CD4-positive, CD25-positive, alpha-beta regulatory T cell (primary cell): Measurements from ENCODE around the gene SPTBN4. TPM values are rescaled to one million over a fixed set of nuclear protein-coding genes. Genes with fewer than 3 reads are reported as not detected.
"Not testable (repeated sequence)": the region's sequence is repeated elsewhere in the genome, so short reads cannot be mapped to it uniquely, and the experiment has no call there.

Source experiments
- ATAC-seq, 2 donors: fragments of 150-1000 bp; cut with Tn5 transposase; one replicate each; pipeline ENCODE4 v1.10.0; 2021; ENCODE audit warnings: low read depth in 2 of 2, moderate number of reproducible peaks in 2 of 2, moderate library complexity in 1 of 2
- DNase-seq, 3 donors: peaks; one replicate each; pipeline versions ENCODE4 v3.0.0 to v3.0.0-alpha.2; 2012 to 2022; ENCODE audit warnings: mixed read lengths in 1 of 3
- H3K27ac ChIP-seq: one replicate; pipeline ENCODE4 v1.7.0; 2013; ENCODE audit warnings: mild to moderate bottlenecking, low read length; ENCODE audit not compliant: insufficient read depth, poor library complexity, severe bottlenecking
- H3K27me3 ChIP-seq: one replicate; pipeline ENCODE4 v1.7.0; 2013; ENCODE audit warnings: low read length; ENCODE audit not compliant: control insufficient read depth, insufficient read depth
- H3K36me3 ChIP-seq: one replicate; pipeline ENCODE4 v1.7.0; 2013; ENCODE audit warnings: mild to moderate bottlenecking, low read length, moderate library complexity; ENCODE audit not compliant: control insufficient read depth, insufficient read depth
- H3K4me1 ChIP-seq: 2 replicates; pipeline ENCODE4 v1.7.0; 2013; ENCODE audit warnings: mild to moderate bottlenecking, low read length; ENCODE audit not compliant: insufficient read depth, control insufficient read depth, poor library complexity, severe bottlenecking
- H3K4me3 ChIP-seq: one replicate; pipeline ENCODE4 v1.7.0; 2013; ENCODE audit warnings: low read depth, mild to moderate bottlenecking, low read length, moderate library complexity
- H3K9me3 ChIP-seq, 2 experiments: 1 replicate in 1 of 2; 2 replicates in 1 of 2; pipeline ENCODE4 v1.7.0; 2013; ENCODE audit warnings: low read length in 2 of 2, mild to moderate bottlenecking in 1 of 2, moderate library complexity in 1 of 2; ENCODE audit not compliant: control insufficient read depth in 2 of 2
- H3K27ac Mint-ChIP-seq, 3 donors: one replicate each; pipeline ENCODE4 v1.8.0; 2020 to 2022; ENCODE audit warnings: mild to moderate bottlenecking in 3 of 3, mixed read lengths in 3 of 3, moderate library complexity in 2 of 3
- H3K27me3 Mint-ChIP-seq: one replicate; pipeline ENCODE4 v1.8.0; 2022; ENCODE audit warnings: mild to moderate bottlenecking, mixed read lengths
- H3K36me3 Mint-ChIP-seq: one replicate; pipeline ENCODE4 v1.8.0; 2020; ENCODE audit warnings: mixed read lengths
- H3K4me1 Mint-ChIP-seq, 4 donors: one replicate each; pipeline ENCODE4 v1.8.0; 2020 to 2022; ENCODE audit warnings: mixed read lengths in 4 of 4, mild to moderate bottlenecking in 1 of 4
- H3K4me3 Mint-ChIP-seq, 4 donors: one replicate each; pipeline ENCODE4 v1.8.0; 2020 to 2022; ENCODE audit warnings: mild to moderate bottlenecking in 4 of 4, mixed read lengths in 4 of 4, moderate library complexity in 3 of 4
- H3K9me3 Mint-ChIP-seq, 7 donors: one replicate each; pipeline ENCODE4 v1.8.0; 2020 to 2022; ENCODE audit warnings: mixed read lengths in 7 of 7, mild to moderate bottlenecking in 3 of 7, moderate library complexity in 2 of 7
- polyA plus RNA-seq, 4 donors: library from polyadenylated mRNA; unstranded; fragments of 300-500 nt; fragmentation: Illumina TruSeq; gene quantifications; one replicate each; pipeline ENCODE4 v1.2.3, GENCODE V29; 2021
- total RNA-seq: library from RNA; stranded (reverse); gene quantifications from one replicate; pipeline ENCODE4 v1.2.3, GENCODE V29; 2022

SPTBN4 gene
- total and polyA plus RNA-seq, 5 donors from 2014 or later, result not detected

DNA sequence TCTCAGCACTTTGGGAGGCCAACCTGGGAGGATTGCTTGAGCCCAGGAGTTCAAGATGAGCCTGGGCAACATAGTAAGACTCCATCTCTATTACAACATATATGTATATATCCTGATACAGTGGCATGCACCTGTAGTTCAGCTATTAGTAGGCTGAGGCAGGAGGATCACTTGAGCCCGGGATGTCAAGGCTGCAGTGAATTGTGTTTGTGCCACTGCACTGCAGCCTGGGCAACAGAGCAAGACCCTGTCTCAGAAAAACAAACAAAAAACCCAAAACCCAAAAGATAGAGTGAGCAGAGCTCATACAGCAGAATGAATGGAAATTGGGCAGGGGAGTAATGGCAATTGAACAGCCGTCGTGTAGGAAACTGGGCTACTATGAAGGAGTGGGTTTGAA, 92.6 kb downstream of the SPTBN4 start:
- H3K4me3 ChIP-seq, result no peak overlapping the region
- no peak overlapping the region for H3K27ac ChIP-seq
- H3K9me3 ChIP-seq, result no peaks in the 10 kb centered on the region
- Mint-ChIP-seq H3K9me3 (peaks cover 0 to 2% (median 0%) of the 10 kb centered on the region in 7 donors), H3K27ac (peak overlapping the region in 1 of 3 donors; percentile 38), H3K4me3 (no peak overlapping the region), H3K4me1 (peaks cover 0 to 5% (median 2%) of the 10 kb centered on the region in 4 donors), H3K36me3 (no peaks in the 10 kb centered on the region), H3K27me3 (peaks cover 66% of the 10 kb centered on the region)
- H3K27me3 ChIP-seq, result no peaks in the 10 kb centered on the region
- H3K36me3 ChIP-seq, result no peaks in the 10 kb centered on the region
- DNase-seq (no peak), ATAC-seq (no peak)
- H3K4me1 ChIP-seq, result no peaks in the 10 kb centered on the region

GRCh38 chr19:40560092-40560507, 93.3 kb downstream of the SPTBN4 start:
- ATAC-seq (no peak), DNase-seq (no peak)
- peaks cover 0 to 5% (median 2%) of the 10 kb centered on the region in 4 donors for H3K4me1 Mint-ChIP-seq
- no peaks in the 10 kb centered on the region for H3K36me3 Mint-ChIP-seq
- H3K27ac Mint-ChIP-seq, result no peak overlapping the region
- H3K9me3 Mint-ChIP-seq, result peaks cover 0 to 2% (median 0%) of the 10 kb centered on the region in 7 donors
- H3K27me3 Mint-ChIP-seq, result peaks cover 65% of the 10 kb centered on the region
- H3K4me3 Mint-ChIP-seq, result no peak overlapping the region
- Histone ChIP-seq H3K27me3 (no peaks in the 10 kb centered on the region), H3K4me3 (no peak overlapping the region), H3K27ac (no peak overlapping the region), H3K4me1 (no peaks in the 10 kb centered on the region), H3K36me3 (no peaks in the 10 kb centered on the region), H3K9me3 (no peaks in the 10 kb centered on the region)

GRCh38 chr19:40561947-40562346, 95.1 kb downstream of the SPTBN4 start:
- Histone ChIP-seq H3K4me3 (no peak overlapping the region), H3K27ac (no peak overlapping the region), H3K9me3 (no peaks in the 10 kb centered on the region), H3K4me1 (no peaks in the 10 kb centered on the region), H3K36me3 (no peaks in the 10 kb centered on the region), H3K27me3 (peaks cover 4% of the 10 kb centered on the region)
- Mint-ChIP-seq H3K4me1 (peaks cover 0 to 5% (median 4%) of the 10 kb centered on the region in 4 donors), H3K4me3 (no peak overlapping the region), H3K36me3 (no peaks in the 10 kb centered on the region), H3K27me3 (peaks cover 73% of the 10 kb centered on the region), H3K27ac (peak overlapping the region in 1 of 3 donors; percentile 52), H3K9me3 (peaks cover 0 to 2% (median 0%) of the 10 kb centered on the region in 7 donors)
- DNase-seq (no peak), ATAC-seq (no peak)

DNA sequence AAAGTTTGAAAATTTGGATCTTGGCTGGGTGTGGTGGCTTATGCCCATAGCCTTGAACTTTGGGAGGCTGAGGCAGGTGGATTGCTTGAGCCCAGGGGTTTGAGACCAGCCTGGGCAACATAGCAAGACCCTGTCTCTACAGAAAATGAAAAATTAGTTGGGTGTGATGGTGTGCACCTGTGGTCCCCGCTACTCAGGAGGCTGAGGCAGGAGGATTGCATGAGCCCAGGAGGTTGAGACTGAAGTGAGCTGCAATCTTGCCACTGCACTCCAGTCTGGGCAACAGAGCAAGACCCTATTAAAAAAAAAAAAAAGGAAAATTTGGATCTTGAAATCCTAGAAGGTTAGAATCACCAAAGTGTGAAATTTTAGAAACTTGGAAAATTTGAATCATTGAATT, 97.7 kb downstream of the SPTBN4 start:
- ATAC-seq, H3K9me3 ChIP-seq, H3K36me3 Mint-ChIP-seq, DNase-seq, H3K9me3 Mint-ChIP-seq, H3K27ac Mint-ChIP-seq, H3K36me3 ChIP-seq, H3K27ac ChIP-seq, H3K4me3 ChIP-seq, H3K4me1 ChIP-seq, H3K4me3 Mint-ChIP-seq: not testable (repeated sequence)
- Mint-ChIP-seq H3K4me1 (peaks cover 0 to 13% (median 3%) of the 10 kb centered on the region in 4 donors), H3K27me3 (peaks cover 65% of the 10 kb centered on the region)
- H3K27me3 ChIP-seq, result peaks cover 12% of the 10 kb centered on the region

GRCh38 chr19:40565355-40565754, 98.6 kb downstream of the SPTBN4 start:
- DNase-seq (no peak), ATAC-seq (no peak)
- no peaks in the 10 kb centered on the region for H3K9me3 ChIP-seq
- Mint-ChIP-seq H3K9me3 (no peaks in the 10 kb centered on the region), H3K36me3 (no peaks in the 10 kb centered on the region), H3K4me3 (no peak overlapping the region), H3K4me1 (peaks cover 0 to 18% (median 6%) of the 10 kb centered on the region in 4 donors), H3K27ac (no peak overlapping the region), H3K27me3 (peaks cover 66% of the 10 kb centered on the region)
- no peaks in the 10 kb centered on the region for H3K36me3 ChIP-seq
- peaks cover 15% of the 10 kb centered on the region for H3K4me1 ChIP-seq
- H3K27ac ChIP-seq, result no peak overlapping the region
- no peak overlapping the region for H3K4me3 ChIP-seq
- H3K27me3 ChIP-seq, result peaks cover 12% of the 10 kb centered on the region

- Histone ChIP-seq H3K27ac (no peak overlapping the region), H3K4me1 (peaks cover 15% of the 10 kb centered on the region), H3K27me3 (peaks cover 12% of the 10 kb centered on the region), H3K36me3 (no peaks in the 10 kb centered on the region), H3K4me3 (no peak overlapping the region), H3K9me3 (no peaks in the 10 kb centered on the region)
- Mint-ChIP-seq H3K27me3 (peaks cover 66% of the 10 kb centered on the region), H3K27ac (no peak overlapping the region), H3K36me3 (no peaks in the 10 kb centered on the region), H3K4me3 (peak overlapping the region in 2 of 4 donors; percentile 22 to 28), H3K9me3 (peaks cover 0 to 2% (median 0%) of the 10 kb centered on the region in 7 donors), H3K4me1 (peaks cover 0 to 24% (median 10%) of the 10 kb centered on the region in 4 donors)
- DNase-seq (no peak), ATAC-seq (no peak)
These were observed 99.2 kb downstream of the SPTBN4 start for GRCh38 chr19:40565910-40566495.

- H3K9me3 Mint-ChIP-seq, result peaks cover 0 to 2% (median 0%) of the 10 kb centered on the region in 7 donors
- Histone ChIP-seq H3K4me3 (no peak overlapping the region), H3K9me3 (no peaks in the 10 kb centered on the region), H3K27me3 (peaks cover 12% of the 10 kb centered on the region), H3K4me1 (peaks cover 15% of the 10 kb centered on the region), H3K36me3 (no peaks in the 10 kb centered on the region), H3K27ac (no peak overlapping the region)
- DNase-seq, result no peak
- H3K36me3 Mint-ChIP-seq, result no peaks in the 10 kb centered on the region
- no peak overlapping the region for H3K27ac Mint-ChIP-seq
- ATAC-seq, result no peak
- H3K4me1 Mint-ChIP-seq, result peaks cover 0 to 26% (median 9%) of the 10 kb centered on the region in 4 donors
- H3K4me3 Mint-ChIP-seq, result peak overlapping the region in 1 of 4 donors; percentile 59
- peaks cover 58% of the 10 kb centered on the region for H3K27me3 Mint-ChIP-seq
These were observed 100.4 kb downstream of the SPTBN4 start for GRCh38 chr19:40567040-40567749.
